K562 (cell line): ENCODE data around the gene TGFBR1. TPM values are rescaled to one million over a fixed set of nuclear protein-coding genes. Genes with fewer than 3 reads are reported as not detected.

Source experiments
- ATAC-seq: fragments of 200-7000 bp; cut with Tn5 transposase; 3 replicates; pipeline ENCODE4 v1.9.1; 2020; ENCODE audit warnings: moderate library complexity
- BruUV-seq: library from RNA; stranded (reverse); fragments of 400-500 nt; replicated peaks from 2 replicates; lab custom pipeline; 2021; lab: Mats Ljungman, UMichigan
- CTCF ChIA-PET: fragments of 300-600 bp; formaldehyde crosslinking; extraction: SDS; loops from one replicate; lab custom pipeline; 2021; ENCODE audit warnings: low intra/inter-chr PET ratio; lab: Yijun Ruan, JAX
- POLR2A ChIA-PET: fragments of 300-600, 350-650 bp; sonication (Branson Sonifier 250); formaldehyde crosslinking; extraction: SDS; loops from one replicate; lab custom pipeline; 2021; ENCODE audit warnings: antibody characterized with exemption, inconsistent platforms; lab: Yijun Ruan, JAX
- DNase-seq, 4 experiments: peaks; one replicate each; pipeline versions ENCODE4 v3.0.0 to v3.0.0-alpha.2; 2011 to 2018; ENCODE audit warnings: low spot score in 3 of 4, mixed read lengths in 3 of 4; ENCODE audit errors: extremely low read depth in 1 of 4
- FAIRE-seq: peaks from 2 replicates; lab custom pipeline; 2011; peaks lifted over from hg19 to GRCh38; lab: Jason Lieb, UNC
- H2AFZ ChIP-seq: 2 replicates; pipeline ENCODE4 v1.6.0; 2011; ENCODE audit warnings: low read depth, low read length, control low read depth, inconsistent platforms
- H3K27ac ChIP-seq: fragments of 200-600 bp; 3 replicates; pipeline ENCODE4 v1.8.0; 2011; ENCODE audit warnings: low read depth, mild to moderate bottlenecking, control low read depth, inconsistent platforms, low read length, moderate library complexity, mixed read lengths; ENCODE audit errors: extremely low read depth
- H3K27me3 ChIP-seq, 2 experiments: fragments of 300-600 bp in 1 of 2; 2 replicates in 1 of 2; 3 replicates in 1 of 2; pipeline versions ENCODE4 v1.6.0 to v1.8.0; 2011; ENCODE audit warnings: inconsistent platforms in 2 of 2, low read length in 2 of 2, mild to moderate bottlenecking in 1 of 2, mixed read lengths in 1 of 2, moderate library complexity in 1 of 2; ENCODE audit not compliant: control insufficient read depth in 2 of 2, insufficient read depth in 2 of 2
- H3K36me3 ChIP-seq: fragments of 300-600 bp; 3 replicates; pipeline ENCODE4 v1.8.0; 2011; ENCODE audit warnings: mild to moderate bottlenecking, low read length, inconsistent platforms; ENCODE audit not compliant: control insufficient read depth, insufficient read depth
- H3K4me1 ChIP-seq, 2 experiments: fragments of 200-600 bp in 1 of 2; replicated peaks in 1 of 2; 2 replicates in 1 of 2; 3 replicates in 1 of 2; pipeline versions ENCODE4 v1.5.1 to v1.8.0; 2011; ENCODE audit warnings: inconsistent platforms in 2 of 2, low read length in 2 of 2, mild to moderate bottlenecking in 1 of 2, mixed read lengths in 1 of 2, moderate library complexity in 1 of 2; ENCODE audit not compliant: control insufficient read depth in 2 of 2, insufficient read depth in 2 of 2
- H3K4me2 ChIP-seq: 2 replicates; pipeline ENCODE4 v1.6.1; 2011; ENCODE audit warnings: low read length, control low read depth, inconsistent platforms, mixed read lengths; ENCODE audit not compliant: insufficient read depth
- H3K4me3 ChIP-seq: fragments of 200-600 bp; sonication (generic), shearing (Covaris generic); 2 replicates; pipeline ENCODE4 v1.5.1; 2016; ENCODE audit warnings: control low read depth, inconsistent platforms
- H3K79me2 ChIP-seq: fragments of 200-600 bp; 3 replicates; pipeline ENCODE4 v1.8.0; 2011; ENCODE audit warnings: low read length, inconsistent platforms; ENCODE audit not compliant: control insufficient read depth, insufficient read depth
- H3K9ac ChIP-seq, 2 experiments: 2 replicates each; pipeline versions ENCODE4 v1.6.0 to v1.6.1; 2011; ENCODE audit warnings: low read depth in 2 of 2, low read length in 2 of 2, control low read depth in 1 of 2, inconsistent platforms in 1 of 2, mild to moderate bottlenecking in 1 of 2, mixed read lengths in 1 of 2; ENCODE audit not compliant: insufficient read depth in 1 of 2
- H3K9me1 ChIP-seq: one replicate; pipeline ENCODE4 v1.6.0; 2011; ENCODE audit warnings: inconsistent platforms, mild to moderate bottlenecking, low read length, moderate library complexity; ENCODE audit not compliant: control insufficient read depth, insufficient read depth
- H3K9me3 ChIP-seq: replicated peaks from 2 replicates; pipeline ENCODE4 v1.5.1; 2011; ENCODE audit warnings: low read depth, low read length, inconsistent platforms; ENCODE audit not compliant: control insufficient read depth, insufficient read depth
- H4K20me1 ChIP-seq: replicated peaks from 2 replicates; pipeline ENCODE4 v1.6.1; 2011; ENCODE audit warnings: low read length, inconsistent platforms, mixed read lengths; ENCODE audit not compliant: control insufficient read depth, insufficient read depth
- BHLHE40 ChIP-seq: IDR thresholded peaks from 2 replicates; pipeline ENCODE4 v1.6.1; 2011; ENCODE audit warnings: low read length, improper control_type of control experiment
- C11orf30 ChIP-seq: fragments of 450-650 bp; IDR thresholded peaks from 2 replicates; pipeline ENCODE4 v1.6.1; 2016; ENCODE audit warnings: low read depth, mild to moderate bottlenecking
- CCAR2 ChIP-seq: fragments of 200-400 bp; formaldehyde crosslinking; IDR thresholded peaks from 2 replicates; pipeline ENCODE4 v1.6.1; 2017; ENCODE audit warnings: mild to moderate bottlenecking, low read depth, low read length
- GATAD2A ChIP-seq: fragments of 450-650 bp; IDR thresholded peaks from 2 replicates; pipeline ENCODE4 v1.6.1; 2017
- HDGF ChIP-seq: fragments of 450-650 bp; IDR thresholded peaks from 2 replicates; pipeline ENCODE4 v1.6.1; 2016
- HNRNPH1 ChIP-seq: fragments of 200-400 bp; formaldehyde crosslinking; optimal IDR thresholded peaks from 2 replicates; pipeline ENCODE3; 2017; ENCODE audit warnings: low read depth, mild to moderate bottlenecking, low read length, moderate library complexity
- KDM4B ChIP-seq, 2 experiments: fragments of 450-650 bp in 1 of 2; sonication (generic) in 1 of 2; IDR thresholded peaks; 2 replicates each; pipeline ENCODE4 v1.6.1; 2016 to 2017; ENCODE audit warnings: borderline replicate concordance in 2 of 2, antibody characterized with exemption in 1 of 2, low read depth in 1 of 2, mild to moderate bottlenecking in 1 of 2
- KHSRP ChIP-seq: fragments of 450-650 bp; IDR thresholded peaks from 2 replicates; pipeline ENCODE4 v1.6.1; 2017
- LARP7 ChIP-seq: fragments of 450-650 bp; IDR thresholded peaks from 2 replicates; pipeline ENCODE4 v1.6.1; 2016
- MAFF ChIP-seq: IDR thresholded peaks from 2 replicates; pipeline ENCODE4 v1.6.1; 2012; ENCODE audit warnings: low read length, improper control_type of control experiment
- MAFG ChIP-seq: fragments of 450-650 bp; conservative IDR thresholded peaks from 2 replicates; pipeline ENCODE4 v1.6.1; 2016; ENCODE audit warnings: missing genetic modification characterization, missing compliant biosample characterization
- MAFK ChIP-seq: IDR thresholded peaks from 2 replicates; pipeline ENCODE4 v1.6.1; 2011; ENCODE audit warnings: low read length, improper control_type of control experiment
- STAT5B ChIP-seq: fragments of 250-450 bp; sonication (Bioruptor Pico); IDR thresholded peaks from 2 replicates; pipeline ENCODE4 v1.8.0; 2021; ENCODE audit warnings: mild to moderate bottlenecking, inconsistent platforms
- ZNF316 ChIP-seq: fragments of 450-650 bp; IDR thresholded peaks from 2 replicates; pipeline ENCODE4 v1.6.1; 2016
- WGBS: fragments of 100-300 bp; shearing (Covaris generic); methylation state at CpG from one replicate; pipeline ENCODE4 v1.1.6; 2016; ENCODE audit warnings: low coverage, mixed read lengths; ENCODE audit not compliant: insufficient coverage; ENCODE audit errors: missing lambda C conversion rate; 5-methylcytosine and 5-hydroxymethylcytosine counted together
- in situ Hi-C: fragments of 300-500 bp; cut with MboI; formaldehyde crosslinking; loops from 4 replicates; pipeline ENCODE4 v1.15.0; 2018; ENCODE audit warnings: inconsistent platforms, mixed read lengths
- intact Hi-C: fragments of 100-400 bp; cut with micrococcal nuclease; formaldehyde crosslinking; loops from 2 replicates; pipeline ENCODE4 v1.14.2; 2022
- polyA plus RNA-seq, 8 experiments: library from polyadenylated mRNA; depleted of rRNA in 4 of 8; stranded (reverse) in 5 of 8; unstranded in 3 of 8; fragments of >200 nt; fragmentation: Nextera tagmentation in 2 of 8; fragmentation: Illumina TruSeq in 1 of 8; extraction: Ambion mirVana in 2 of 8; extraction: Trizol in 1 of 8; gene quantifications; 2 replicates each; pipeline versions ENCODE4 v1.2.1 to v1.2.3, GENCODE V29; 2011 to 2014; ENCODE audit warnings: inconsistent platforms in 1 of 8, missing spikeins in 1 of 8
- total RNA-seq, 7 experiments: library from RNA; depleted of rRNA in 6 of 7; stranded (reverse); fragments of >200 nt in 6 of 7; fragmentation: Illumina TruSeq in 2 of 7; extraction: Trizol in 2 of 7; gene quantifications; 2 replicates each; pipeline versions ENCODE4 v1.2.1 to v1.2.3, GENCODE V29; 2011 to 2021; ENCODE audit warnings: low replicate concordance in 1 of 7
- TF ChIP-seq, protein P1 (sequence below): fragments of 250-450 bp; sonication (Bioruptor Pico); IDR thresholded peaks from 2 replicates; pipeline ENCODE4 v1.8.0; 2021; ENCODE audit warnings: mild to moderate bottlenecking, moderate library complexity
- TF ChIP-seq, protein P2 (sequence below), 3 experiments: IDR thresholded peaks in 2 of 3; conservative IDR thresholded peaks in 1 of 3; 2 replicates each; pipeline ENCODE4 v1.5.1; 2011 to 2012; ENCODE audit warnings: low read length in 3 of 3, mild to moderate bottlenecking in 3 of 3, control low read depth in 2 of 3, improper control_type of control experiment in 1 of 3, inconsistent platforms in 1 of 3, low read depth in 1 of 3, mixed read lengths in 1 of 3, moderate library complexity in 1 of 3; ENCODE audit not compliant: insufficient read depth in 2 of 3
- TF ChIP-seq, protein P3 (sequence below): sonication (generic); formaldehyde crosslinking; IDR thresholded peaks from 2 replicates; pipeline ENCODE4 v1.8.1; 2023; ENCODE audit warnings: missing genetic modification reagents, mild to moderate bottlenecking, borderline replicate concordance

Gene TGFBR1
- total and polyA plus RNA-seq, 9 of the 15 experiments (the other 6 are each of a cell fraction or from before 2014, with no cell fraction given): 15.5 to 62.4 (median 42.7) TPM

DNA sequence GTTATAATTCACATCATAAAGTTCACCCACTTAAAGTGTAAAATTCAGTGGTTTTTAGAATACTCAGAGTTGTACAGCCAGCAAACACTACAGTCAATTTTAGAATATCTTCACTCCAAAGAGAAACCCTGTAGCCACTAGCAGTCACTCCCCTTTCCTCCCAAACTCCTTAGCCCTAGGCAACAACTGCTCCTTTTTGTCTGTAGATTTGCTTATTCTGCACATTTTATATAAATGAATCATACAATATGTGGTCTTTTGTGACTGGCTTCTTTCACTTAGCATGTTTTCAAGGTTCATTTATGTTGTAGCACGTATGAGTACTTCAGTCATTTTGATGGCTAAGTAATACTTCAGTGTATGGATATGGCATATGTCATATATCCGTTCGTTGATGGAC, 38.7 kb downstream of the TGFBR1 start:
- no peaks in the 10 kb centered on the region for H3K9me1 ChIP-seq
- in situ Hi-C loops (no loop called here), intact Hi-C loops (loop anchor here (5.0 kb wide), 1 partner anchor 296 kb away; no protein-coding TSS in a partner anchor)
- ATAC-seq (no peak), DNase-seq (no peak), FAIRE-seq (no peak)
- no peaks in the 10 kb centered on the region for H3K79me2 ChIP-seq
- POLR2A ChIA-PET: no interaction called here
- CTCF ChIA-PET: interaction anchor here (1.4 kb wide), 1 partner anchor 143 kb away, joined by 6 read pairs; no protein-coding TSS in a partner anchor
- H2AFZ ChIP-seq: no peak overlapping the region
- H3K4me2 ChIP-seq: no peak overlapping the region
- peaks cover 98% of the 10 kb centered on the region for H3K36me3 ChIP-seq
- no peak overlapping the region for H3K9ac ChIP-seq
- H3K4me3 ChIP-seq: no peak overlapping the region
- BruUV-seq: no TSS peak
- H3K27me3 ChIP-seq: no peaks in the 10 kb centered on the region
- no peaks in the 10 kb centered on the region for H4K20me1 ChIP-seq
- H3K27ac ChIP-seq: no peak overlapping the region
- WGBS: 94% methylated on average over 3 of the region's 3 CpGs
- no peaks in the 10 kb centered on the region; a peak in 2 of 5 replicates for H3K4me1 ChIP-seq
- no peaks in the 10 kb centered on the region for H3K9me3 ChIP-seq
- no peak for TF ChIP-seq BHLHE40
- peak; percentile 39; the same call in 1 of the 2 replicates for TF ChIP-seq MAFF
- TF ChIP-seq MAFG (tag): peak; percentile 58; the same call in 1 of the 2 replicates
- no peak for TF ChIP-seq KHSRP
- TF ChIP-seq, protein P1, sequence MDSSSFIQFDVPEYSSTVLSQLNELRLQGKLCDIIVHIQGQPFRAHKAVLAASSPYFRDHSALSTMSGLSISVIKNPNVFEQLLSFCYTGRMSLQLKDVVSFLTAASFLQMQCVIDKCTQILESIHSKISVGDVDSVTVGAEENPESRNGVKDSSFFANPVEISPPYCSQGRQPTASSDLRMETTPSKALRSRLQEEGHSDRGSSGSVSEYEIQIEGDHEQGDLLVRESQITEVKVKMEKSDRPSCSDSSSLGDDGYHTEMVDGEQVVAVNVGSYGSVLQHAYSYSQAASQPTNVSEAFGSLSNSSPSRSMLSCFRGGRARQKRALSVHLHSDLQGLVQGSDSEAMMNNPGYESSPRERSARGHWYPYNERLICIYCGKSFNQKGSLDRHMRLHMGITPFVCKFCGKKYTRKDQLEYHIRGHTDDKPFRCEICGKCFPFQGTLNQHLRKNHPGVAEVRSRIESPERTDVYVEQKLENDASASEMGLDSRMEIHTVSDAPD (CRISPR knock-in tag): no peak
- no peak for TF ChIP-seq HDGF
- TF ChIP-seq C11orf30: peak; percentile 63; the same call in 1 of the 2 replicates
- TF ChIP-seq, protein P2, sequence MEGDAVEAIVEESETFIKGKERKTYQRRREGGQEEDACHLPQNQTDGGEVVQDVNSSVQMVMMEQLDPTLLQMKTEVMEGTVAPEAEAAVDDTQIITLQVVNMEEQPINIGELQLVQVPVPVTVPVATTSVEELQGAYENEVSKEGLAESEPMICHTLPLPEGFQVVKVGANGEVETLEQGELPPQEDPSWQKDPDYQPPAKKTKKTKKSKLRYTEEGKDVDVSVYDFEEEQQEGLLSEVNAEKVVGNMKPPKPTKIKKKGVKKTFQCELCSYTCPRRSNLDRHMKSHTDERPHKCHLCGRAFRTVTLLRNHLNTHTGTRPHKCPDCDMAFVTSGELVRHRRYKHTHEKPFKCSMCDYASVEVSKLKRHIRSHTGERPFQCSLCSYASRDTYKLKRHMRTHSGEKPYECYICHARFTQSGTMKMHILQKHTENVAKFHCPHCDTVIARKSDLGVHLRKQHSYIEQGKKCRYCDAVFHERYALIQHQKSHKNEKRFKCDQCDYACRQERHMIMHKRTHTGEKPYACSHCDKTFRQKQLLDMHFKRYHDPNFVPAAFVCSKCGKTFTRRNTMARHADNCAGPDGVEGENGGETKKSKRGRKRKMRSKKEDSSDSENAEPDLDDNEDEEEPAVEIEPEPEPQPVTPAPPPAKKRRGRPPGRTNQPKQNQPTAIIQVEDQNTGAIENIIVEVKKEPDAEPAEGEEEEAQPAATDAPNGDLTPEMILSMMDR (IDR thresholded peaks at IDR 0.05 in 2 of 3, conservative IDR thresholded peaks at IDR 0.05 in 1 of 3; ENCODE audit: insufficient read depth in 2 of 3, low read depth in 1 of 3, low read length in 3 of 3): no peak
- peak; percentile 46; the same call in 1 of the 2 replicates for TF ChIP-seq MAFK
- TF ChIP-seq, protein P3, sequence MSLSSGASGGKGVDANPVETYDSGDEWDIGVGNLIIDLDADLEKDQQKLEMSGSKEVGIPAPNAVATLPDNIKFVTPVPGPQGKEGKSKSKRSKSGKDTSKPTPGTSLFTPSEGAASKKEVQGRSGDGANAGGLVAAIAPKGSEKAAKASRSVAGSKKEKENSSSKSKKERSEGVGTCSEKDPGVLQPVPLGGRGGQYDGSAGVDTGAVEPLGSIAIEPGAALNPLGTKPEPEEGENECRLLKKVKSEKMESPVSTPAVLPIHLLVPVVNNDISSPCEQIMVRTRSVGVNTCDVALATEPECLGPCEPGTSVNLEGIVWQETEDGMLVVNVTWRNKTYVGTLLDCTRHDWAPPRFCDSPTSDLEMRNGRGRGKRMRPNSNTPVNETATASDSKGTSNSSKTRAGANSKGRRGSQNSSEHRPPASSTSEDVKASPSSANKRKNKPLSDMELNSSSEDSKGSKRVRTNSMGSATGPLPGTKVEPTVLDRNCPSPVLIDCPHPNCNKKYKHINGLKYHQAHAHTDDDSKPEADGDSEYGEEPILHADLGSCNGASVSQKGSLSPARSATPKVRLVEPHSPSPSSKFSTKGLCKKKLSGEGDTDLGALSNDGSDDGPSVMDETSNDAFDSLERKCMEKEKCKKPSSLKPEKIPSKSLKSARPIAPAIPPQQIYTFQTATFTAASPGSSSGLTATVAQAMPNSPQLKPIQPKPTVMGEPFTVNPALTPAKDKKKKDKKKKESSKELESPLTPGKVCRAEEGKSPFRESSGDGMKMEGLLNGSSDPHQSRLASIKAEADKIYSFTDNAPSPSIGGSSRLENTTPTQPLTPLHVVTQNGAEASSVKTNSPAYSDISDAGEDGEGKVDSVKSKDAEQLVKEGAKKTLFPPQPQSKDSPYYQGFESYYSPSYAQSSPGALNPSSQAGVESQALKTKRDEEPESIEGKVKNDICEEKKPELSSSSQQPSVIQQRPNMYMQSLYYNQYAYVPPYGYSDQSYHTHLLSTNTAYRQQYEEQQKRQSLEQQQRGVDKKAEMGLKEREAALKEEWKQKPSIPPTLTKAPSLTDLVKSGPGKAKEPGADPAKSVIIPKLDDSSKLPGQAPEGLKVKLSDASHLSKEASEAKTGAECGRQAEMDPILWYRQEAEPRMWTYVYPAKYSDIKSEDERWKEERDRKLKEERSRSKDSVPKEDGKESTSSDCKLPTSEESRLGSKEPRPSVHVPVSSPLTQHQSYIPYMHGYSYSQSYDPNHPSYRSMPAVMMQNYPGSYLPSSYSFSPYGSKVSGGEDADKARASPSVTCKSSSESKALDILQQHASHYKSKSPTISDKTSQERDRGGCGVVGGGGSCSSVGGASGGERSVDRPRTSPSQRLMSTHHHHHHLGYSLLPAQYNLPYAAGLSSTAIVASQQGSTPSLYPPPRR: no peak
- TF ChIP-seq GATAD2A: no peak
- no peak for TF ChIP-seq CCAR2
- no peak for TF ChIP-seq LARP7
- peak; percentile 78 for TF ChIP-seq ZNF316
- TF ChIP-seq HNRNPH1: no peak
- TF ChIP-seq KDM4B (IDR thresholded peaks at IDR 0.05; ENCODE audit: borderline replicate concordance in 2 of 2, low read depth in 1 of 2): no peak
- no peak for TF ChIP-seq STAT5B (CRISPR knock-in tag)
